SK-N-SH treated with all-trans-retinoic acid at 6 μM for 48 hours (cell line): ENCODE results near the gene RER1.

Experiments
- ATAC-seq: fragments of 200-7000 bp; cut with Tn5 transposase; 3 replicates; pipeline ENCODE4 v1.9.1; 2020; ENCODE audit warnings: mild to moderate bottlenecking, moderate library complexity
- ARNTL ChIP-seq: fragments of 450-650 bp; formaldehyde crosslinking; IDR thresholded peaks from 2 replicates; pipeline ENCODE4 v1.5.0; 2020; ENCODE audit warnings: low read depth, mild to moderate bottlenecking, moderate library complexity, borderline replicate concordance
- BACH2 ChIP-seq: fragments of 250-450 bp; sonication (Bioruptor Pico); IDR thresholded peaks from 2 replicates; pipeline ENCODE4 v1.9.0; 2021; ENCODE audit warnings: mild to moderate bottlenecking, borderline replicate concordance
- CREB5 ChIP-seq: fragments of 250-450 bp; sonication (Bioruptor Pico); IDR thresholded peaks from 2 replicates; pipeline ENCODE4 v1.5.1; 2020; ENCODE audit warnings: low read depth, mild to moderate bottlenecking, moderate library complexity
- CSDC2 ChIP-seq: fragments of 250-450 bp; sonication (Bioruptor Pico); IDR thresholded peaks from 2 replicates; pipeline ENCODE4 v1.5.0; 2020; ENCODE audit warnings: mild to moderate bottlenecking, moderate library complexity
- CSRNP3 ChIP-seq: fragments of 250-450 bp; sonication (Bioruptor Pico); IDR thresholded peaks from 2 replicates; pipeline ENCODE4 v1.5.1; 2021; ENCODE audit warnings: mild to moderate bottlenecking, moderate library complexity
- ESRRG ChIP-seq: fragments of 250-450 bp; sonication (Bioruptor Pico); IDR thresholded peaks from 2 replicates; pipeline ENCODE4 v1.6.1; 2021; ENCODE audit warnings: mild to moderate bottlenecking
- GLIS3 ChIP-seq: fragments of 250-450 bp; sonication (Bioruptor Pico); IDR thresholded peaks from 2 replicates; pipeline ENCODE4 v1.5.0; 2020; ENCODE audit warnings: mild to moderate bottlenecking, moderate library complexity
- ISL1 ChIP-seq: fragments of 250-450 bp; sonication (Bioruptor Pico); IDR thresholded peaks from 2 replicates; pipeline ENCODE4 v2.1.2; 2022; ENCODE audit warnings: mild to moderate bottlenecking, moderate library complexity
- OSR1 ChIP-seq: fragments of 250-450 bp; sonication (Bioruptor Pico); IDR thresholded peaks from 2 replicates; pipeline ENCODE4 v1.8.0; 2022; ENCODE audit warnings: moderate library complexity, mild to moderate bottlenecking, inconsistent platforms
- PATZ1 ChIP-seq: fragments of 250-450 bp; sonication (Bioruptor Pico); IDR thresholded peaks from 2 replicates; pipeline ENCODE4 v1.8.0; 2020; ENCODE audit warnings: mild to moderate bottlenecking, moderate library complexity, borderline replicate concordance
- POU6F1 ChIP-seq: fragments of 250-450 bp; sonication (Bioruptor Pico); IDR thresholded peaks from 2 replicates; pipeline ENCODE4 v1.8.0; 2021; ENCODE audit warnings: low read depth, mild to moderate bottlenecking, moderate library complexity, borderline replicate concordance
- PPARA ChIP-seq: fragments of 250-450 bp; sonication (Bioruptor Pico); IDR thresholded peaks from 2 replicates; pipeline ENCODE4 v1.5.0; 2020; ENCODE audit warnings: mild to moderate bottlenecking, borderline replicate concordance
- RARB ChIP-seq: fragments of 250-450 bp; sonication (Bioruptor Pico); IDR thresholded peaks from 2 replicates; pipeline ENCODE4 v1.8.0; 2021; ENCODE audit warnings: mild to moderate bottlenecking, moderate library complexity
- SNAI2 ChIP-seq: fragments of 250-450 bp; sonication (Bioruptor Pico); IDR thresholded peaks from 2 replicates; pipeline ENCODE4 v1.5.0; 2020; ENCODE audit warnings: mild to moderate bottlenecking, moderate library complexity
- TCF4 ChIP-seq: fragments of 250-450 bp; sonication (Bioruptor Pico); IDR thresholded peaks from 2 replicates; pipeline ENCODE4 v1.8.0; 2021; ENCODE audit warnings: mild to moderate bottlenecking, moderate library complexity, borderline replicate concordance
- TOX ChIP-seq: fragments of 250-450 bp; sonication (Bioruptor Pico); IDR thresholded peaks from 2 replicates; pipeline ENCODE4 v1.8.0; 2021; ENCODE audit warnings: mild to moderate bottlenecking, moderate library complexity, borderline replicate concordance
- TSHZ2 ChIP-seq: fragments of 250-450 bp; sonication (Bioruptor Pico); IDR thresholded peaks from 2 replicates; pipeline ENCODE4 v1.5.0; 2020; ENCODE audit warnings: mild to moderate bottlenecking, moderate library complexity
- ZC3H10 ChIP-seq: fragments of 250-450 bp; sonication (Bioruptor Pico); IDR thresholded peaks from 2 replicates; pipeline ENCODE4 v1.5.1; 2021; ENCODE audit warnings: mild to moderate bottlenecking, moderate library complexity
- ZFP3 ChIP-seq: fragments of 250-450 bp; sonication (Bioruptor Pico); IDR thresholded peaks from 2 replicates; pipeline ENCODE4 v1.5.0; 2020; ENCODE audit warnings: mild to moderate bottlenecking, moderate library complexity
- ZFP30 ChIP-seq: fragments of 450-650 bp; formaldehyde crosslinking; IDR thresholded peaks from 2 replicates; pipeline ENCODE4 v1.5.0; 2022; ENCODE audit warnings: mild to moderate bottlenecking, moderate library complexity
- ZNF565 ChIP-seq: fragments of 450-650 bp; formaldehyde crosslinking; conservative IDR thresholded peaks from 2 replicates; pipeline ENCODE4 v1.5.0; 2020; ENCODE audit warnings: low read depth, mild to moderate bottlenecking, moderate library complexity
- ZNF70 ChIP-seq: fragments of 450-650 bp; formaldehyde crosslinking; IDR thresholded peaks from 2 replicates; pipeline ENCODE4 v1.5.0; 2020; ENCODE audit warnings: mild to moderate bottlenecking, moderate library complexity
- ZNF8 ChIP-seq: fragments of 450-650 bp; formaldehyde crosslinking; IDR thresholded peaks from 2 replicates; pipeline ENCODE4 v1.5.0; 2020; ENCODE audit warnings: mild to moderate bottlenecking, moderate library complexity

Gene RER1

GRCh38 chr1:2433936-2434655 lies 42.5 kb downstream of the RER1 start:
- ATAC-seq = no peak
- no peak for TF ChIP-seq TCF4
- TF ChIP-seq ZFP30 (CRISPR knock-in tag) = no peak
- no peak for TF ChIP-seq OSR1 (CRISPR knock-in tag)
- TF ChIP-seq CREB5 (CRISPR knock-in tag) = no peak
- TF ChIP-seq TSHZ2 (CRISPR knock-in tag) = no peak
- TF ChIP-seq ZNF70 (CRISPR knock-in tag) = no peak
- TF ChIP-seq BACH2 (CRISPR knock-in tag) = no peak
- TF ChIP-seq ISL1 (CRISPR knock-in tag) = no peak
- no peak for TF ChIP-seq POU6F1 (CRISPR knock-in tag)
- TF ChIP-seq ARNTL (CRISPR knock-in tag) = no peak
- TF ChIP-seq SNAI2 (CRISPR knock-in tag) = no peak
- no peak for TF ChIP-seq RARB (CRISPR knock-in tag)
- no peak for TF ChIP-seq PATZ1 (CRISPR knock-in tag)
- no peak for TF ChIP-seq ZC3H10 (CRISPR knock-in tag)
- no peak for TF ChIP-seq CSDC2 (CRISPR knock-in tag)
- no peak for TF ChIP-seq GLIS3 (CRISPR knock-in tag)
- no peak for TF ChIP-seq ZNF565 (CRISPR knock-in tag)
- TF ChIP-seq TOX (CRISPR knock-in tag) = no peak
- no peak for TF ChIP-seq CSRNP3
- no peak for TF ChIP-seq ZNF8 (CRISPR knock-in tag)

GRCh38 chr1:2435091-2435490 lies 43.5 kb downstream of the RER1 start:
- TF ChIP-seq ISL1 (CRISPR knock-in tag) = no peak
- TF ChIP-seq ZFP30 (CRISPR knock-in tag) = no peak
- TF ChIP-seq BACH2 (CRISPR knock-in tag) = no peak
- TF ChIP-seq ZC3H10 (CRISPR knock-in tag) = no peak
- no peak for TF ChIP-seq ZNF8 (CRISPR knock-in tag)
- TF ChIP-seq ESRRG (CRISPR knock-in tag) = no peak
- no peak for TF ChIP-seq CREB5 (CRISPR knock-in tag)
- no peak for TF ChIP-seq TCF4
- no peak for TF ChIP-seq GLIS3 (CRISPR knock-in tag)
- no peak for TF ChIP-seq PPARA (CRISPR knock-in tag)
- no peak for TF ChIP-seq TSHZ2 (CRISPR knock-in tag)
- no peak for TF ChIP-seq PATZ1 (CRISPR knock-in tag)
- TF ChIP-seq ZFP3 (CRISPR knock-in tag) = no peak
- ATAC-seq = no peak
